ENCODE results near the gene TXLNB. TPM values are rescaled to one million over a fixed set of nuclear protein-coding genes. Genes with fewer than 3 reads are reported as not detected.

TXLNB gene
- total RNA-seq, 2 experiments from 2014 or later, result 0.17 to 0.19 TPM

GRCh38 chr6:139257821-139258398 is 33.9 kb downstream of the TXLNB start:
- H3K27ac Mint-ChIP-seq, result peak overlapping the region; percentile 57
- peaks cover 40% of the 10 kb centered on the region for H3K4me1 Mint-ChIP-seq (ENCODE audit: low read depth)
- peak overlapping the region in 1 of 2 donors; percentile 33 for H3K27ac ChIP-seq (ENCODE audit: low read depth in 1 of 2, low read length in 2 of 2)
- no peak overlapping the region for H3K4me3 Mint-ChIP-seq
- H3K36me3 ChIP-seq (ENCODE audit: insufficient read depth, low read length), result no peaks in the 10 kb centered on the region
- H3K9me3 ChIP-seq (ENCODE audit: control insufficient read depth in 1 of 2, insufficient read depth in 1 of 2, low read length in 2 of 2), result no peaks in the 10 kb centered on the region
- no peaks in the 10 kb centered on the region for H3K27me3 Mint-ChIP-seq
- ChIA-PET POLR2A (interaction anchor here (0.7 to 3.1 kb wide), 10 partner anchors 10 to 133 kb away, joined by 3 to 38 read pairs (median 3); partner anchors contain the start of genes CITED2 and TXLNB), CTCF (interaction anchor here (1.1 kb wide), 1 partner anchor 18 kb away, joined by 3 read pairs; no protein-coding TSS in a partner anchor)
- TF ChIP-seq CTCF (IDR thresholded peaks at IDR 0.05), result no peak
- H3K27me3 ChIP-seq (ENCODE audit: control insufficient read depth in 1 of 2, insufficient read depth in 2 of 2, low read length in 2 of 2), result no peaks in the 10 kb centered on the region
- no peaks in the 10 kb centered on the region for H3K36me3 Mint-ChIP-seq (ENCODE audit: low read depth)
- H3K4me3 ChIP-seq (ENCODE audit: low read length), result no peak overlapping the region
- intact Hi-C loops (cut with DNase I, micrococcal nuclease), result loop anchor here in 1 of 2 experiments (5.0 kb wide), 1 partner anchor 34 kb away; the partner anchor contains the start of gene TXLNB
- H3K4me1 ChIP-seq (ENCODE audit: insufficient read depth, low read length), result peaks cover 43% of the 10 kb centered on the region
- no peaks in the 10 kb centered on the region for H3K9me3 Mint-ChIP-seq
- DNase-seq (peak in 1 of 14 experiments; percentile 2), ATAC-seq (ENCODE audit: poor library complexity) (no peak)

GRCh38 chr6:139257291-139257690 is 34.5 kb downstream of the TXLNB start:
- peak overlapping the region; percentile 57 for H3K27ac Mint-ChIP-seq
- ATAC-seq (ENCODE audit: poor library complexity), result peak; percentile 26

GRCh38 chr6:139256087-139256486 is 35.7 kb downstream of the TXLNB start:
- H3K27ac ChIP-seq (ENCODE audit: low read depth in 1 of 2, low read length in 2 of 2), result no peak overlapping the region
- DNase-seq (no peak), ATAC-seq (ENCODE audit: poor library complexity) (no peak)
- no peaks in the 10 kb centered on the region for H3K27me3 ChIP-seq (ENCODE audit: control insufficient read depth in 1 of 2, insufficient read depth in 2 of 2, low read length in 2 of 2)
- intact Hi-C loops (cut with DNase I, micrococcal nuclease), result loop anchor here in 1 of 2 experiments (5.0 kb wide), 1 partner anchor 36 kb away; the partner anchor contains the start of gene TXLNB
- Mint-ChIP-seq H3K27ac (no peak overlapping the region), H3K4me3 (no peak overlapping the region), H3K4me1 (ENCODE audit: low read depth) (peaks cover 43% of the 10 kb centered on the region), H3K36me3 (ENCODE audit: low read depth) (no peaks in the 10 kb centered on the region), H3K9me3 (no peaks in the 10 kb centered on the region), H3K27me3 (no peaks in the 10 kb centered on the region)
- H3K4me3 ChIP-seq (ENCODE audit: low read length), result no peak overlapping the region
- CTCF ChIA-PET, result no interaction called here
- no peak for TF ChIP-seq CTCF (IDR thresholded peaks at IDR 0.05)
- H3K36me3 ChIP-seq (ENCODE audit: insufficient read depth, low read length), result no peaks in the 10 kb centered on the region
- no peaks in the 10 kb centered on the region for H3K9me3 ChIP-seq (ENCODE audit: control insufficient read depth in 1 of 2, insufficient read depth in 1 of 2, low read length in 2 of 2)
- POLR2A ChIA-PET, result interaction anchor here (1.3 to 3.1 kb wide), 4 partner anchors 36 to 325 kb away, joined by 3 to 38 read pairs (median 7); partner anchors contain the start of gene TXLNB
- peaks cover 46% of the 10 kb centered on the region for H3K4me1 ChIP-seq (ENCODE audit: insufficient read depth, low read length)

More at GRCh38 chr6:139257291-139257690, 34.5 kb downstream of the TXLNB start:
- H3K27me3 ChIP-seq (ENCODE audit: control insufficient read depth in 1 of 2, insufficient read depth in 2 of 2, low read length in 2 of 2), result no peaks in the 10 kb centered on the region
- H3K9me3 ChIP-seq (ENCODE audit: control insufficient read depth in 1 of 2, insufficient read depth in 1 of 2, low read length in 2 of 2), result no peaks in the 10 kb centered on the region
- DNase-seq, result peak in 1 of 14 experiments; percentile 48
- ChIA-PET POLR2A (interaction anchor here (0.6 to 3.1 kb wide), 13 partner anchors 10 to 326 kb away, joined by 3 to 38 read pairs (median 3); partner anchors contain the start of genes CITED2 and TXLNB), CTCF (no interaction called here)
- peak overlapping the region in 1 of 2 donors; percentile 42 for H3K27ac ChIP-seq (ENCODE audit: low read depth in 1 of 2, low read length in 2 of 2)
- TF ChIP-seq CTCF (IDR thresholded peaks at IDR 0.05), result no peak
- H3K36me3 Mint-ChIP-seq (ENCODE audit: low read depth), result no peaks in the 10 kb centered on the region
- no peaks in the 10 kb centered on the region for H3K36me3 ChIP-seq (ENCODE audit: insufficient read depth, low read length)
- H3K9me3 Mint-ChIP-seq, result no peaks in the 10 kb centered on the region
- intact Hi-C loops (cut with DNase I, micrococcal nuclease), result loop anchor here in 1 of 2 experiments (5.0 kb wide), 1 partner anchor 35 kb away; the partner anchor contains the start of gene TXLNB
- peaks cover 39% of the 10 kb centered on the region for H3K4me1 ChIP-seq (ENCODE audit: insufficient read depth, low read length)
- H3K4me3 Mint-ChIP-seq, result no peak overlapping the region
- H3K27me3 Mint-ChIP-seq, result no peaks in the 10 kb centered on the region
- H3K4me1 Mint-ChIP-seq (ENCODE audit: low read depth), result peaks cover 34% of the 10 kb centered on the region
- H3K4me3 ChIP-seq (ENCODE audit: low read length), result no peak overlapping the region

Measured in CD4-positive, alpha-beta T cell (primary cell).